Jurkat, Clone E6-1 (cell line): ENCODE measurements around the gene ZKSCAN1.

ENCODE experiments used
- DNase-seq: peaks from one replicate; pipeline ENCODE4 v3.0.0-alpha.2; 2011; ENCODE audit warnings: low read depth, low spot score
- H3K4me3 ChIP-seq: 2 replicates; pipeline ENCODE4 v1.5.1; 2011; ENCODE audit warnings: mild to moderate bottlenecking, low read length, control low read depth, moderate library complexity

The ZKSCAN1 gene

GRCh38 chr7:100065452-100066186, 50.2 kb downstream of the ZKSCAN1 start:
- no peak overlapping the region for H3K4me3 ChIP-seq
- no peak for DNase-seq

- no peak for DNase-seq
- H3K4me3 ChIP-seq = no peak overlapping the region
Observed at GRCh38 chr7:100066953-100067352, 51.6 kb downstream of the ZKSCAN1 start.

DNA sequence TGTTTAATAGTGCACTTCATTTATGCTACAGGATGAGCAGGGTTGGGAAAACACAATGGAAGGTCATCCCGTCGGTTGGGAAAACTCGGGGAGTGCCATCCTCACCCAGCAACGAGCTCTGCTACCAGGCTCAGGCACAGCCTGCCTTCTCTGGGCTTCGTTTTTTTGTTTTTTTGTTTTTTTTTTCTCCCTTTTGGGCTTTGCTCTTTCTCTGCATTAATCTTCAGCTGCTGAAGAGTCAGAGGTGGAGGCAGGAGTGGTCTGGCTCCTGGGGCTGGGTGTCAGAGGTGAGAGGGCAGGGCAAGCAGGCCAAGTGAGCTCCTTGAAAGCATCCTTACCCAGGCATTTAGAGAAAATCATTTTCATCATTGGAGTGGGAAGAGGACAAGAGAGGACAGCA, 54.6 kb downstream of the ZKSCAN1 start:
- DNase-seq = no peak

GRCh38 chr7:100071018-100071723, 55.8 kb downstream of the ZKSCAN1 start:
- no peak for DNase-seq
- no peak overlapping the region for H3K4me3 ChIP-seq

More for the DNA sequence above, 54.6 kb downstream of the ZKSCAN1 start:
- no peak overlapping the region for H3K4me3 ChIP-seq

DNA sequence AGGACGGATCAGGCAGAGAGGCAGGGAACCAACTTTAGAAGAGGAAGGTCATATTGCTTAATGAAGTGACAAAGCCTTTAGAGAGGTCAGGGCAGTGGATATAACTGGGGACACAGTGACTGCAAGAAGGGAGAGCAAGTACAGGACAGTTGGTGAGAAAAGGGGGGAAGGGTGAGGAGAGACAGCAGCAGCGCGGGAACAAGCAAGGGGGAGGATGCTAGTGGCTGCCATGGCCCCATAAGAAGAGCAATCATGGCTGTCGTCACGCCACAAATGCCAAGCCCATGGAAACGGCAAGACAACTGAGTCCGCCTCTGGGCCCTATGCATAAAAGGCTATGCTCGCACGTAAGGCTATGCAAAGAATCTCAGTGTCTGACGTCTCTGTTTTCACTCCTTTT, 57.1 kb downstream of the ZKSCAN1 start:
- no peak overlapping the region for H3K4me3 ChIP-seq
- no peak for DNase-seq

DNA sequence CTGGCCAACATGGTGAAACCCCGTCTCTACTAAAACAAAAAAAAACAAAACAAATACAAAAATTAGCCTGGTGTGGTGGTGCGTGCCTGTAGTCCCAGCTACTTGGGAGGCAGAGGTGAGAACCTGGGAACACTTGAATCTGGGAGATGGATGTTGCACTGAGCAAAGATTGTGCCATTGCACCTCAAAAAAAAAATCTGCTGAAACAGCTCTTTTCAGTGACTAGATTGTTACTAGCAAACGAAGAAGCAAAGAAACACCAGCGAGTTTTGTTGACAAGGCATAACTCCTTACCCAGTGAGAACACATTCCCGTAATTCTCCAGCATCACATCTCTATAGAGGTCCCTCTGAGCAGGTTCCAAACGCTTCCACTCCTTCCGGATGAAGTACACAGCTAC, 59.4 kb downstream of the ZKSCAN1 start:
- H3K4me3 ChIP-seq = no peak overlapping the region

DNA sequence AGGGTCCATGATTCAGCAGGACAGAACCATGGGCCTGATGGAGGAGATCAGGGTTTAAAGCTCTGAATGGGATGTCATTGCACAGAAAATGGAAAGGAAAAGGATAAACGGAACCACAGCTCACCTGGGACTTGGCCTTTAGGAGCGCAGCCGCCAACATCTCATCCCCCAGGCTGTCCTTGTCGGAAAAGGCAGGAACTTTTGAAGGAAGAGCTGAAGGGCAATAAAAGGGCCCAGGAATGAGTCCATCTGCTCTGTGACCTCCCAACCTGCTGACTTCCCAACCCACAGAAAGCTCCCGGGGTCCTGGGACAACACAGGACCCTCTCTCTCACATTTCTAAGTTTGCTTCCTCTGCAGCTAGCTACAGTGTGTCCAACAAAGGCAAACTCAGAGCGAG, 60.0 kb downstream of the ZKSCAN1 start:
- no peak for DNase-seq
- H3K4me3 ChIP-seq = no peak overlapping the region

More for the DNA sequence above, 59.4 kb downstream of the ZKSCAN1 start:
- no peak for DNase-seq

DNA sequence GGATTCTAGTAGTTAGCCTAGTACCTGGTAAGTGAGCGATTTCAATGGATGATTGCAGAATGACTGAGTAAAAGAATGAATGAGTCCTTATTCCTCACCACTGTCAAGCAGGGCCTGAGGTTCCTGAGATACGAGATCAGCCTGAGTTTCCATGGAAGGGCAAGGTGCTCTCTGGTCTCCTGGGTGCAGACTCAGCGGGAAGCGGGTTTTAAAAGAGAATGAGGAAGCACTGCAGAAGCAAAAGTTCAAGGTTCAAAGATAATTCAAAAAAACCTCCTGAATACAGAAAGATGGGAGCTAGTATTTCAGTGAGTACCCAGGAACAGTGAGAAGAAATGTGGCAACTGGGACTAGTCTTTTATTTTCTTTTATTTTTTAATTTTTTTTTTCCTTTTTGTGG, 61.8 kb downstream of the ZKSCAN1 start:
- no peak overlapping the region for H3K4me3 ChIP-seq
- DNase-seq = no peak

DNA sequence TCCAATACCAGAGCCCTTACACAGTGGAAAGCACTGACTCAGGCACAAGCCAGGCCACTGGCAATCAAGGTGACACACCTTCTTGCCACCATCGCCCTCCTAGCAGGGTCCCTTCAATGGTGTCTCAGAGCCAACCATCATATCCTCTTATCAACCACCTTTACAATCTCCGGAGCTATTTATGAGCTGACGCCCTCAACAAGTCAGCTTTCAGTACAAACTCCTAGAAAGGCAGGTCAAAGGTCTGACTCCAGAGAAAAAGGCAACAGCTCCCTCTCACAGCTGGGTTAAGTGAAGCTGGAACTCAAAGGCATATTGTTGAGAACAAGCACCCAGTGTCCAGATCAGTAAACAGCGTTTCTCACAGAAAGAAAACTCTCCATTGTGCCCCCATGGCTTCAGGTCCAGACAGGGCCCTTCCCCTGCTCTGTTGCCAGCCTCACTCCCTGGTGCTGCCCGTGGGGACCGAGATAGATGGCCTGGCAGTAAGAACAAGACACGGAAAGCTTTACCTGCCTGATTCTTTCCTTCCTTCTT, 63.7 kb downstream of the ZKSCAN1 start:
- H3K4me3 ChIP-seq = no peak overlapping the region
- no peak for DNase-seq

- DNase-seq = no peak
- H3K4me3 ChIP-seq = peak overlapping the region; percentile 99
Observed at GRCh38 chr7:100080907-100081534, 65.6 kb downstream of the ZKSCAN1 start.

DNA sequence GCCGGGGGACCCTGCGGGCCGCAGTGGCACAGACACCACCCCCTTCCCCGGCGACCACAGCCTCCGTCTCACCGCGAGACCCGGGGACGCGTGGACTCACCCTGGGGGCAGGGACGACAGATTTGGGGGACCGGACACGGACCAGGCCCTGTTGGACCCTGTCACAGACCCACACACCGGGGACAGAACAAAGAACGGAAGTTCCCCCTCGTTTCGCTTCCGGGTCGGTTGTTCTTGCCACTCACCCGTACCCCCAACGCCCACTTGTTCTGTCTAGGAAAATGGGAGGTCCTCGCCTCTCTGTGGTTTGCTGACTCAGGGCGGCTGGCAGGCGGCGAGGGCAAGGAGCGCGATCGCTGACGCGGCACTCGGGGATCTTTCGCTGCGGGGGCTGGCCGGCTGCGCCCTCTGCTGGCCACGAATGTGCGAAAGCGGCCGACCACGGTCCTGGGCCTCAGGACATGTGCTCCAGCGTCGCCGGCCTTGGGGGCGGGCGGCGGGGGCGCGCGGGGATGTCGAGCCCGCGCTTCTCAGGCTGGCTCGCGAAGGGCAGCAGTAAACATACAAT, 66.2 kb downstream of the ZKSCAN1 start, which contains the start of gene ZNF3:
ZNF3 (minus strand) TSS at position 189 of the 568 bp plus-strand sequence. CDS start 4,366 bp downstream, outside the sequence.
- peak; percentile 98 for DNase-seq
- peak within 1 kb of the TSS; percentile 99 for H3K4me3 ChIP-seq

DNA sequence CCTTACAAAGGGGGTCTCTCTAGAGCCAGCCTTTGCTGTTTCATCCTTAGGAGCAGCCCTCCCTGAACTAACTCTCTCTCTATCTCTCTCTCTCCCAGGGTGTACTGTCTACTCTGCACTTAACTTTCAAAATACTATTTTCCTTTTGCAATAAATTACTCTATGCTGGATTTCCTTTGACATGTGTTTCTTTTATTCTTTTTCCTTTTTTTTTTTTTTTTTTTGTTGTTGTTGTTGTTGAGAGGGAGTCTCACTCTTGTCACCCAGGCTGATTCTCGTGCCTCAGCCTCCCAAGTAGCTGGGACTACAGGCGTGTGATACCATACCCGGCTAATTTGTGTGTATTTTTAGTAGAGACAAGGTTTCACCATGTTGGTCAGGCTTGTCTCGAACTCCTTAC, 67.6 kb downstream of the ZKSCAN1 start:
- H3K4me3 ChIP-seq = no peak overlapping the region
- DNase-seq = no peak

DNA sequence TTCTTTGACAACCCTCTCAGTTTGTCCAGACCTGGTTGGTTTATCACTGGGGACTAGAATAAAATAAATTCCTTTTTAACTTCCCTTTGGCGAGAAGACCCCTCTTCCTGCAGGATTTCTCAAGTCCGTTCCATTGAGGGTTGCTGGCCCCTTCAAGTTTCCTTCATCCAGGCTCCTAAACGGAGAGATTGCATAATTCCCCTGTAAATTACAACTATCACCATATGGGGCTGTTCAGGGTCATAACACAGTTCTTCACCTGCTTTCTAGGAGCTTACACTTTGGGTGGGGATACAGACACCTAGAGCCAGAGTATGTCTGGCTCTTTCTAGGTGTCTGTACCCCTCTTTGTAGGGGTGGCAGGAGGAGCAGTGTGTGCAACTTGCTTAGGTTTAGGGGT, 70.1 kb downstream of the ZKSCAN1 start:
- DNase-seq = no peak

DNA sequence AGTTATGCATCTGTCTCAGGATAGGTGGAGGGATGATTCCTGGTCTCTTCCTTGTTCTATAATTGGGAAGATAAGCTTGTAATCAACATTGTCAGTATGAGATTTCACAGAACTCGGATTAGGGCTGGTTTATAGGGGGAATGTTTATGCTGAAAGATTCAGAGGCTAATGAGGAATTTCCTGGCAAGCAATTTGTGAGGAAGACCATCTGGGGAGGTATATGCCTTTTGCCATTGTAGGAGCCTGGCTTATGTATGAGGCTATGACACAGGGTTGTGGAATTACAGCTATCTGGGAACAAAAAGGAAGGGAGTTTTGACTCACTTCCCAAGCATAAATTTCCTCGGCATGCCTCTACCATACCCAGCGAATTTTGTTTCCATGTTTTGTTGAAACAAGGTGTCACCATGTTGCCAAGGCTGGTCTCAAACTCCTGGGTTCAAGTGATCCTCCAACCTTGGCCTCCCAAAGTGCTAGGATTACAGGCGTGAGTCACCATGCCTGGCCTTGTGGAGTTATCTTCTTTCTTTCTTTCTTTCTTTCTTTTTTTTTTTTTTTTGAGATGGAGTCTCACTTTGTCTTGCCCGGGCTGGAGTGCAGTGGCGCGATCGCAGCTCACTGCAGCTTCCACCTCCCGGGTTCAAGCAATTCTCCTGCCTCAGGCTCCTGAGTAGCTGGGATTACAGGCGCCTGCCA, 71.8 kb downstream of the ZKSCAN1 start:
- H3K4me3 ChIP-seq = no peak overlapping the region
- DNase-seq = no peak

More for the DNA sequence above, 70.1 kb downstream of the ZKSCAN1 start:
- no peak overlapping the region for H3K4me3 ChIP-seq

DNA sequence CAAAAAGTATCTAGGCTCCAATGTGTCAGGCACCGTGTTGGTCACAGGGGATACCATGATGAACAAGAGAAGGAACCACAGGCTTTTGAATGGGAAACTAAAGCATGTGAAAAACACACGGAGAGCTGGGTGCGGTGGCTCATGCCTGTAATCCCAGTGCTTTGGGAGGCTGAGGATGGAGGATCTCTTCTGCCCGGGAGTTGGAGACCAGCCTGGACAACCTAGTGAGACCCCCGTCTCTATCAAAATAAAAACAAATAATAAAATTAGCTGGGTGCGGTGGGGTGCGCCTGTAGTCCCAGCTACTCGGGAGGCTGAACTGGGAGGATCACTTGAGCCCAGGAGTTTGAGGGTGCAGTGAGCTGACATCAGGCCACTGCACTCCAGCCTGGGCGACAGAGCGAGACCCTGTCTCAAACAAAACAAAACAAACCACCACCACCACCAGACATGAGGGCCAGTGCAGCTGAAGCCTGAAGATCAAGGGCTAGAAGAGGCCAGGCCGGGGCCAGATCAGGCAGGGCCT, 72.8 kb downstream of the ZKSCAN1 start:
- no peak for DNase-seq
- peak overlapping the region; percentile 95 for H3K4me3 ChIP-seq

GRCh38 chr7:100088621-100089457, 73.4 kb downstream of the ZKSCAN1 start, which contains the start of gene COPS6:
Gene COPS6, plus strand, starts transcription at chr7:100088969. Its CDS starts 22 bp downstream, at chr7:100088991.
- DNase-seq = peak; percentile 52
- H3K4me3 ChIP-seq = peak within 1 kb of the TSS; percentile 95

- no peak for DNase-seq
- peak overlapping the region; percentile 95 for H3K4me3 ChIP-seq
Observed at GRCh38 chr7:100089458-100090196, 74.2 kb downstream of the ZKSCAN1 start.
